GM19395 (cell line): ENCODE results near the gene FRAS1.
"Not testable (repeated sequence)": the region's sequence is repeated elsewhere in the genome, so short reads cannot be mapped to it uniquely, and the experiment has no call there.

ENCODE experiments used
- ATAC-seq: cut with Tn5 transposase; IDR thresholded peaks from one replicate; pipeline ENCODE4 v1.9.1; 2021; ENCODE audit warnings: mild to moderate bottlenecking, moderate library complexity; ENCODE audit not compliant: unreplicated experiment

Gene FRAS1

DNA sequence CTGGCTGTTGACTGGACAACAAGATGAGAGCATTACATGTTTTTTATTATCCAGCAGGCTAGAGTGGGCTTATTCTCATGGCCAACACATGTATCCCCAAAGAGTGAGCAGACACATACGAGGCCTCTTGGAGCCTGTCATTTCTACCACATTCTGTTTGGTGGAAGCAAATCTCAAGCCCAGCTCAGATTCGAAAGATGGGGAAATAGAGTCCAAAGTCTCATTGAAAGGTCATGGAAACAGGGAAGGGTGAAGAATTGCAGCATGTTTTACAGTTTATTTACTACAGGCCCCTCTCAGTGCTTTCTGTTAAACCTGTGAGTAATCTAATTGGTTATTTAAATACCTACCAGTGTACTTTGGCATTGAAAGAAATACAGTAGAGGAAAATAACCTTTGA lies 108.6 kb downstream of the FRAS1 start:
- no peak for ATAC-seq

DNA sequence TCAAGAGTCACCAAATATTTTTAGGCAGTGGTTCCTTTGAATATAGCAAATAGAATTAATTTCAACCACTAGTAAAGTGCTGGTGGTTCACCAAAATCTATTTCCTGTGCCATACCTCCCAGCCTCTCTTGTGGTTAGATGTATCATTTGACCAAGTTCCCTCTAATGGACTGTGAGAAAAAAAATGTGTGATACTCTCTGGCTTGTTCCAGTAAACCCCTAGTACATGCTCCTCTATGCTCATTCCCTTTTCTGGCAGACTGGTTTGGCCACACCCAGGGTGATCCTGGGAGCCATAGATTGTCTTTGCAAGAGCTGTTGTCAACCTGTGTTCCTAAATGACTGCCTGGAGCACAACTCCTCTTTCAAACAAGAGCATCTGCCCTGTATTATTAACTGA lies 109.5 kb downstream of the FRAS1 start:
- no peak for ATAC-seq

DNA sequence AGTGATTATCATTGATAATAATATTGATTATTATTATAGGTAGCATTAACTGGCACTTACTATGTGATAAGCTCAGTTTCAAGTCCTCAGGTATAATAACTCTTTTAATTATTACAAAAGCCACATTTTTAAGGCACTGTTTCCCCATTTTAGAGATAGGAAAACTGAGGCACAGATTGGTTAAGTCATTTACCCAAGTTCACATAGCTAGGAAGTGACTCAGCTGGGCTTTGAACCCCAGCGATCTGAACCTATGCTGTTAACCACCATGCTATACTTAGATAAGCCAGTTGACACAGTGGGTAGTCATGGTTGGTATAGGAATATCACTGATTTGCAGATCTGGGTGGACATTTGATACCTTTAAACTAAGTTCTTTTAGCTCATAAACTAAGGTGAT lies 110.4 kb downstream of the FRAS1 start:
- no peak for ATAC-seq

DNA sequence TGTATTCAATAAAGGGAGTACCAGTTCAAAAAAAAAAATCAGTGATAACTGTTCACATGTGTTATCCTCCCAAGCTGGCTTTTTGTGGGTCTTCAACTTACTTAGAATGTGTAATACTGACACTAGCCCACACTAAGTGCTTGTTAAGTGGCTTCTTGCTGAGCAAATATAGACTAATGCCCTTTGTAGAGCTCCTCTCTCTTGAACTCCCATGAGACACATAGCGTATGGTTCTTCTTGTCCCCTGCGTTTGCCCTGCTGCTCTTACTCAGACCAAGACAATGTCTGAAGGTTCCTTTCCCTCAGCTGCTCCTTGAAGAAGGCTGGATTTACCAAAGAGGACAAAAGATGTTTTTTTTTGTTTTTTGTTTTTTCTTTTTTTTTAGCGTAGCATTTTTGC lies 110.9 kb downstream of the FRAS1 start:
- ATAC-seq: no peak

DNA sequence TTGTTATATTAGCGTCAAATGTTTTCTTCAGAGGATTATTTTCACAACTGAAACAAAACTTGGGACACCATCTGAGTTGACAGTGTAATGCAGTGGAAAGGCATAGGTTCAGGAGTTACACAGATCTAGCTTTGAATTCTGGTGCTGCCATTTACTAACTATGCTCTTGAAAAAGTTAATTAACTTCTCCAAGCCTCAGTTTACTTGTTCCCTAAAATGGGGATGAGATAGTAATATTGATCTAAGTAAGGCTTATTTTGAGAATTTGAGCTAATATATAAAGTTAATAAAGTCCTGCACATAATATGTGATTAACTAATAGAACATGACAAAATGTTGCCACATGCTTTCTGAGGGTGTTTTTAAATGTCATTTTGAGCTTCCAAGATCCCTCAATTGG lies 112.6 kb downstream of the FRAS1 start:
- no peak for ATAC-seq

DNA sequence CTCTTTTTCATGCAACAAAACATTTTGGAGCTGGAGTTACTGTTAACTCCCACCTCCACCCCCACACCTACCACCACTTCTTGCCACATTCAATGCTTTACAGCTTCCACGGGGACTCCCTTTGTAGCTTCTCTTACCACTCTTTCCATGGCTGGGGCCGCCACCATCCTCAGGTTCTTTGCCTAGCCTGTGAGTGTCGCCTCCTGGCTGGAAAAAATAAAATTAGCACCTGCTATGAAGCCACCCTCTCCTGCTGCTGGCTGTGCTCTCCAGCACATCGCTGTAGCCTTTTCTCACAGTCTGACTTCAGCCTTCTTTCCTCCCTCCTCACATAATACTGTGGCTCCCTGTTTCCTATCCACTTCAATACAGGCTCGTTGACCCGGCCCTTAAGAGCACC lies 114.4 kb downstream of the FRAS1 start:
- ATAC-seq: no peak

DNA sequence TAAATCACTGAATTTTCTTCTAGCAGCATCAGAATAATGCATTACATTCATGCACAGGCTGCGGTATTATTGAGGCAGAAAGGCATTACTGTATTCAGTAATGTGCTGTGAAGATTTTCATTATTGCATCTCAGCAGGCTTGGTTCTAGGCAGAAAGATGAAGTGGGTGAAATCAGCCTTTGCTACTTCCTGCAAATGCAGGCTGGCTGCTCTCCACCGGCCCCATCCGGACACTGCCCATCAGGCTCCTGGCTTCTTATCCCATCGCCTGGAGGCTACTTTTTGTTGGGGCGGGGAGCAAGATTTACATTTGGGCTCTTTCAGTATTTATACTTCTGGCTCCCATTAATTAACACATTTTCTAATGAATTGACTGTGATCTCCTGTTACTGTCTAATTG lies 117.8 kb downstream of the FRAS1 start:
- ATAC-seq: no peak

DNA sequence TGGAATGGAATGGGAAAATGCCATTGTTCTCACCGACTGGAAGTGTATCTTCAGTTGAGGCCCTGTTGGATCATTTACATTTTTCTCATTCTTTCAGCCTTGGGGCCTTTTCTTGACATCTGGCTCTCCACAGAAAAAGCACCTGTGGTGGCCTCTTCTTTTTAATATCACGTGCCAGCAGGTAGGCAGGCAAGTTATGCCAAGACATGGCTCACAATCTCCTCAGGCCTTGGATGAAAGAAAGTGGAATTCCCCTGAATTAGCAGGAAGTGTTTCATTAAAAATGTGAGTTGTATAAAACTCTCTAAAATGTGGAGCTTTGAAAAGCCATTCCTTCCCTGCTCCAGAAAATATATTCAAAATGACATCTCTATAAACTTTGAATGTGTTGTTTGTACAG lies 122.1 kb downstream of the FRAS1 start:
- ATAC-seq: no peak

DNA sequence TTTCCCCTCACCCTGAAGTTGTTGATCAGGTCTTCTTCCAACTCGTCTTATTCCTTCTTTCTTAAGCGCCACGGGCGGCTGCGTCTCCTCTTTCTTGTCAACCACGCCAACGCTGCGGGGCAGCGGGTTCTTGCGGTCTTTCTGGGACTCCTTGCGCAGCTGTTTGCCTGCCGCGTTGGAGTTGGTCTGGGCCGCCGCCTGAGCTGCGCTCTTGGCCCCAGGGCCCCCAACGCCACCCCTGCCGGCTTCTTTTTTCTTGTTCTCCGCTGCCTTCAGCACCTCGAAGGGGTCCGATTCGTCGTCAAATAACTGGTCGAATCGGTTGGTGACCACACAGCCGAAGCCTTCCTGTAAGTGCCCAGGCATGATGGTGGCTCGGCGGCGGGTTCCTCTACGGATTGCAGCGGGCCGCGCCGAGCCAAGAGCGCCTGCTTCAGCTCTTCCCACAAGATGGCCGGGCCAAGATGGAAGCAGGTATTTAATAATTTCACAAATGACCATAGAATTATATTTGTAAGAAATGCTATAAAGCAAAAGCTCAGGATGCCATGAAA lies 124.6 kb downstream of the FRAS1 start:
- ATAC-seq: not testable (repeated sequence)

DNA sequence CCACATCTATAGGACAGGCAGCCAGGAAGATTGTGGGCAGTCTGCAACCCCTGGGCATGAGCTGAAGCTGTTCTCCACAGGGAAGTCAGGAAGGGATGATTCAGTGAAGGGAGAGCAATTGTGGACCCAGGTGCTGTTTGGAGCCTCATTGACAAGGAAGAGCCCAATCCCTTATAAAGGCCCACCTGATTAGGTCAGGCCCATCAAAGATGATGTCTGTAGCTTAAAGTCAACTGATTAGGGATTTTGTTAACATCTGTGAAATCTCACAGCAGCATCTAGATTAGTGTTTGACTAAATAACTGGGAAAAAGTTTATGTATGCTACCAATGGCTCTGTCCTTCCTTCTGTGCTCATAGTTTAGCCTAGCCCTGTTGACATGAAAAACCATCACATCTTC lies 127.5 kb downstream of the FRAS1 start:
- no peak for ATAC-seq

DNA sequence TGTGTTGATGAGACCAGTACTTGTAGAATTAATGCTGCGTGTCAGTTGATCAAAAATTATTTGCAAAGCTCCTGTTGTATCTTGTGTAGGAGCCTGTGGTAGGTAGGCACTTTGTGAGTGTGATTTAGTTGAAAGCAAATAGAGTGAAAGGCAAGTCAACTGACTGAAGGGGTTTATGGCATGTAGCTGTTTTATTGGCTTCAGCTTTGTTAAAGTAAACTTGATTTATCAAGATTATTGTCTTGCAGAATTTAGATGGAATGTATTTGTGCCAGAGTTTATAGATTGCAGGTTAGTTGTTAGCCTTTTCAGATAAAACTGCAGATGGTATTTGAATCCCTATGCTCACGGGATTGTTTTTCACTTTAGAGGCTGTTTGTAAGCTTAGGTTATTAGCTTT lies 128.0 kb downstream of the FRAS1 start:
- ATAC-seq: no peak

DNA sequence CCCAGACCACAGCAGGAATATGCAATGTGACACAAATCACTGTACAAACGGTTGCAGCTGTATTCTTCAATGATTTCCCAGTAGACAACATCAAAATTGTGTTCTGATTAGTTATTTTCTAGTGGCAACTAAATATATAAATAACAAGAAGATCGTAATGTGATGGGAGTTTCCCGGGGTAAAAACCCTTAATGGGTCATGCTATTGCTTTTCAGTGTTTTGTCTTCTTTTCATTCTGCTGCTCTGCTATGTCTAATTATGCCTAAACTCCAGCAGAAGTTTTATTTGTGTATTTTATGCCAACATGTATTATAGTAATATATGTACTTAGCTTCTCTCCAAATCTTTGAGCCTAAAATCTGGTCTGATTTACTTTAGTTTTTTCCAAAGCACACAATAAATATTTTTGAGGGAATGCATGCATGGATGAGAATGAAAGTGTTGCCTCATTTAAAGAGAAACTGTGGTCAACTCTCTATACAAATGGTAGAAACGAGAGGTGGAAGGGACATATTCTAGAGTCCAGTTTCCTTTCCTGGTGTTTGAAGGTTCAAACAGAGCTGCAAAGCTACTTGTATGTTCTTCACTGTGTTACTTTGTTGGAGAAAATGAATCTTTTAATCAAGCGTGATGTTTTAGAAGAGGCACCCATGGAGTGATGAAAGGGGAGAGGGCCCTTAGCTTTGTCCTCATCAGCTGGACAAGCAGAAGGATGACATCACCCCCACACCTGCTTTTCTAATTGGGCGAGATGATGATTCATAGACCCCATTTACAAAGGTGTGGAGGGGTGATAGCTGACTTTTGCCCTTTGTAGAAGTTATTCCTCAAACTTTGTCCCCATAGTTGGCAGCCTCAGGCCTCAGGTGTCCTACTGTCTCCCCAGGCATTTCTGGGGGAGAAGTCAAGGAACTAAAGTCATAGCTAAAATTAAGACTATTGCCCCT lies 129.7 kb downstream of the FRAS1 start:
- ATAC-seq: no peak

DNA sequence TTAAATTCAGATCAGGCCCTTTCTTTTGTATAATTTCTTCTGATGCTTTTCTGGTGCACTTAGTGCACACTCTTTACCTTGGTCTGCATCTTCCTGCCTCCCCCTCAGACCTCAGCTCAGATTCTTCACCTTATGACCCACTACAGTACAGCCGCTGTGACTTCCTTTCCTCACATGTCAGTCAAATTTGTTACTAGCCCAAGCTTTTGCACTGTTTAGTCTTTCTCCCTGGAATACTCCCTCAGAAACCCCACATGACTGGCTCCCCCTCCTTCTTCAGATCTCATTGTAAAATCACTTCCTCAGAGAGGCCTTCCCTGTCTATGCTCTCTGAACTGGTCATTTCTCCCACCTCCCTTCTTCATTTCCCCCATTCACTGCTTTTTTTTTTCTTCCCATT lies 132.9 kb downstream of the FRAS1 start:
- ATAC-seq: no peak

DNA sequence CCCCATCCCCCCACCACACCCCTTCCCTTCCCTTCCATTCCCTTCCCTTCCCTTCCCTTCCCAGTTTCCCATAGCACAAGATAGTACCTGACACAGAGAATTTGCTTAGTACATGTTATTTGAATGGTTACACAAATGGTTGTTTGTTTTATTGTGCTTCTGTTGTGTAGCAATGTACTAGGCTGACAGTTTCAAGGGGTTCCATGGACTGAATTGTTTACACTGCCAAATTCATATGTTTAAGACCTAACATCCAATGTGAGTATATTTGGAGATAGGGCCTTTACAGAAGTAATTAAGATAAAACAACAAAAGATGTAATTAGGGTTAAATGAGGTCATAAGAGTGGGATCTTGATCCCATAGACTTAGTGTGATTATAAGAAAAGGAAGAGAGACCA lies 133.5 kb downstream of the FRAS1 start:
- no peak for ATAC-seq

DNA sequence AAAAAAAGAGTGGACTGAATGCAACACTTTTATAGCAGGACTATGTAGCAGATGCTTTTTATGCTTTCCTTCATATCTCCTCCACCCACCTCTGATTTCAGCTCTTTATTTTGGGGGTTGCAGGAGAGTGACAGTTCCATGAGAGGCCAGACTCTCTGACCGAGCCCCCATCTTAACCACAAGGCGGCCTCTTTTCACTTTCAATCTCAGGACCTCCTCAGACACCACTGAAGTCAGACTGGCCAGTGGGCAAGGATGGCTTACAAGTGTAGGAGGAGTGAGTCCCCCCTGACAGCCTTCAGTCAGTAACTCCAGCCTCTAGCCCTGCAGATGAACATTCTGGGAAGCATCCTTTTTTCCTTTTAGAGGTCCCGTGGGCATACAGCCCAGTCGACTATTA lies 140.8 kb downstream of the FRAS1 start:
- no peak for ATAC-seq

DNA sequence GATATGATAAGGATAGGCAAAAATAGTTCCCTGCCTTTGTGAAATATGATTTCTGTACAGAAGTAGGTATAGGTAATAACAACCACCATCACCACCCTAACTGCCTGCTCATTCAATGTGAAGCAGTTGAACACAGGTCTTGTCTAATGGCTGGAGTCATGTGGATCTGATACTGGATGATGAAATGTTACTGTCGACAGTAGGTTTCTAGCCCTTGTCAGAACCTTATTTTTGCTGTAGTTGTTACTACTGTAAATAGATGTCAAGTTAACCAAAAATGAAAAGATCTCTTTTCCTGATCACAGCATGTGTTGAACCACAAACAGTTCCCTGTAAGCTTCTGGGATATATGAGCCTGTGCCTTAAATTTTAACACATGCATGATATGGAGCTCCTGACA lies 142.9 kb downstream of the FRAS1 start:
- no peak for ATAC-seq

DNA sequence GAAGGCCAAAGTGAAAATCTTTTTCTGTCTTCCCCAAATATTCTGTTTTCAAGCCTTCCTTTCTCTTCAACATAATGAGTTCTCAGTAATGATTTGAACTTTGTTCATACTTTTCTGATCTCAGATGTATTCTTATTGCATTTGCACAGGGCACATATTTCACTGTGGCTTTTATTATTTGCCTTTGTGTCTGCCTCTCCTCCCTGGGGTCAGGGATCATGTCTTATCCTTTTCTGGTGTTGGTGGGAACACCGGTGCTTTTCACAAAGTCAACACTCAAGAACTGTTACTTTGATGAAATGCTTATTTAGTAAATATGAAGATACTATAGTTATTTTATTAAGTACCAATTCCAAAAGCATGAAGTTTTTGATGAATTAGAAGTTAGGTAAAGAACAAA lies 143.8 kb downstream of the FRAS1 start:
- no peak for ATAC-seq

DNA sequence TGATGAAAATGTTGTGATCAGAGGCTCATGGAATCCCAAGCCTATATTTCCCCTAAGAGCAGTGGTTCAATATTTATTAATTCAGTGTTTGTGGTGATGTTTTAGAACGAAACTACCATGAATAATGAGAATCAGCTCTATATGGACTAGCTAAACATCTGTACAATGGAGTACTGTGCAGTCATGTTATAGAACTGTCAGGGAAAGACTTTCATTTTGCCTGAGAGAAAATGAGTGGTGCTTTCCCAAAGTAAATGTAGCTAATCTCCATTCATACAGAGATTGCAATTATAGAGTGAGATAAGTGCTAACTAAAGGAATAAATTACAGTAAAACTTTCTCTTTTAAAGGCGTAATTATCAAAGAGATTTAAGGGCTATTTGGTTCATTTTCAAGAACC lies 147.1 kb downstream of the FRAS1 start:
- no peak for ATAC-seq

DNA sequence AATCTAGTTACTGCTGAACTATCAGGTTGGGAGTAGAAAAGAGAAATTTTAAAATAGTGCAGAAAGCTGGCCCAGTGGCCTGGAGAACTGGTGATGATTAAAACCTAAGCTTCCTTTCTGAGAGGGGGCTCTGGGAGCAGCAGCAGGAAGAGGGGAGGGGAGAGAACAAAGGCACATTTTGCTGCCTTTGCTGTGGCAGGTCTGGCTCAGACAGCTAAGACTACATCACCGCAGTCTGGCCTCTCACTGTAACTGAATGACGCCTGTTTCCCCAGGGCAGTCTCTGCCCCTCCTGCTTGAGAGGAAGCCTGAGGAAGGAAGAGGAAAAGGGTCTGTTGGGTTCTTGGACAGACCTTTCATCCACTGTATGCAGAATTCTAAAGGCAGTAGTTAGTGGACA lies 148.5 kb downstream of the FRAS1 start:
- no peak for ATAC-seq

DNA sequence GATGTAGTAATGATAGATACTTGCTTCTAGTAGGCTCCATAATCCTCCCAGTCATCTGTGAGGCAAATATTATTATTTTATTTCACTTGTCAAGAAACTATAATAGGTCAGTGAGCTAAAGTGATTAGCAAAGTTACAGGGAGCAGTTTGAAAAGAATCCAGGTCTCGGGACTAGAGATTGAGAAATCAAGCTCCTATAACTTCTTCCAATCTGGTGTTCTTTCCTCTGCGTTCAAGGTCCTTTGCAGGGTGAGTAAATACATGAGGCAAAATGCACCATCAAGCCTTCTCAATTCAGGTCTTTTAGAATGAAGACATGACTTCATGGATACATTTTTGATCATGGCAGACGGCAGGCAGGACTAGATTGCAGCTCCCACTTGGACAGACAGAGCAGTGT lies 150.4 kb downstream of the FRAS1 start:
- ATAC-seq: no peak

DNA sequence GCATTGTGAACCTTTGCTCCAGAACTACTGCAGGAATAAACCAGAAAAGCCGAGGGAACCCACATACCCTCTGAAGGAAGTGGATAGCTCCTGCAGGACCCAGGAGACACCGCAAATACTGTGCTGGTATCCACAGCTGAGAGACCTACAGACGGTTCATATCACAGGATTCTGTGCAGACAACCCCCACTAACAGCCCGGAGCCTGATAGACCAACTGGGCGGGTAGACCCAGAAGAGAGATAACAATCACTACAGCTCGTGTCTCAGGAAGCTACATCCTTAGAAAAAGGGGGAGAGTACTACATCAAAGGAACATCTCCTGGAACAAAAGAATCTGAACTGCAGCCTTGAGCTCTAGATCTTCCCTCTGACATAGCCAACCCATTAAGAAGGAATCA lies 150.8 kb downstream of the FRAS1 start:
- ATAC-seq: no peak

DNA sequence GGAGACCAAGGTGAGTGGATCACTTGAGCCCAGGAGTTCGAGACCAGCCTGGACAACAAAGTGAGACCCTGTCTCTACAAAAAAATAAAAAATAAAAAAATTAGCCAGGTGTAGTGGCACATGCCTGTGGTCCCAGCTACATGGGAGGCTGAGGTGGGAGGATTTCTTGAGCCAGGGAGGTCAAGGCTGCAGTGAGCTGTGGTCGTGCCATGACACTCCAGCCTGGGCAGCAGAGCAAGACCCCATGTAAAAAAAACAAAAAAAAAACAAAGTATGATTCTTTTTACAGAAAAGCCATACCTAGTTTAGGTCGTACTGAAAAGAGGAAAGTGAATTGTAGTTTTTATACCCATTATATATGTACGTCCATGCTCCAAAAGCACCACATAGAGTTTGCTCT lies 151.8 kb downstream of the FRAS1 start:
- not testable (repeated sequence) for ATAC-seq
